ENCODE data around the gene CLTB.

DNA sequence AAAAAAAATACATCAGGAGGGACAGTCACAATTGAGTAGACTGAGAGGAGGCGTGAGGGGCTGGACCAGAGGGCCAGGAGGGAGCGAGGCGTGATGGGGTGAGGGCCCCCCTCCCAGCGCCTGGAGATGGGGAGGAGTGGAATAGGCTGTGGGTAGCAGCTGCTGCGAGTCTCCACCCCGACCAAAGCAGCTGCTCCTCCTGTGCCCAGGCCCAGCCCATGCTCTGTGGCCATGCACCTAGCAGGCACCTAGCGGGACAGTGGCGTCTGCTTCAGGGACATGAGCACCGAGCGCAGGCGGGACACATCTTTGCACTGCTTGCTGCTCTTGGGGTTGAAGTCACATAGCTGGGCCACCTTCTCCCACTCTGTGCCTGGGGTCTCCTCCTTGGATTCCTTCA is 23.8 kb downstream of the CLTB start:
- TF ChIP-seq CTCF (IDR thresholded peaks at IDR 0.05) = no peak
- no peak for TF ChIP-seq POLR2A (IDR thresholded peaks at IDR 0.05)

Data from body of pancreas (tissue), 4 donors.